Brain microvascular endothelial cell (primary cell): ENCODE results near the gene KRT33A.
A peak's percentile ranks its signal among the peaks of the same experiment; 100 is the strongest.
"Not testable (repeated sequence)": the region's sequence is repeated elsewhere in the genome, so short reads cannot be mapped to it uniquely, and the experiment has no call there.

Source experiments
- DNase-seq: peaks from one replicate; pipeline ENCODE4 v3.0.0-alpha.2; 2020
- H3K27ac ChIP-seq: fragments of 250-450 bp; sonication (Bioruptor Pico); 2 replicates; pipeline ENCODE4 v1.5.1; 2020; ENCODE audit warnings: mild to moderate bottlenecking, moderate library complexity
- H3K27me3 ChIP-seq: fragments of 250-450 bp; sonication (Bioruptor Pico); replicated peaks from 2 replicates; pipeline ENCODE4 v1.5.1; 2020; ENCODE audit warnings: mild to moderate bottlenecking
- H3K36me3 ChIP-seq: fragments of 250-450 bp; sonication (Bioruptor Pico); replicated peaks from 2 replicates; pipeline ENCODE4 v1.5.1; 2020; ENCODE audit warnings: mild to moderate bottlenecking
- H3K4me3 ChIP-seq: 2 replicates; pipeline ENCODE4 v1.5.1; 2011; ENCODE audit warnings: low read depth, mild to moderate bottlenecking, control low read depth, low read length, moderate library complexity
- in situ Hi-C: cut with HindIII; loops from 2 replicates; pipeline ENCODE4 v1.10.0; 2017; ENCODE audit warnings: low sequenced_read_pairs, low pct_ligation_motif_present
- TF ChIP-seq, protein P1 (sequence below): IDR thresholded peaks from 2 replicates; pipeline ENCODE4 v1.5.1; 2011; ENCODE audit warnings: low read depth, mild to moderate bottlenecking, moderate library complexity, low read length, control low read depth, inconsistent platforms; ENCODE audit errors: missing control alignments

Gene KRT33A

DNA sequence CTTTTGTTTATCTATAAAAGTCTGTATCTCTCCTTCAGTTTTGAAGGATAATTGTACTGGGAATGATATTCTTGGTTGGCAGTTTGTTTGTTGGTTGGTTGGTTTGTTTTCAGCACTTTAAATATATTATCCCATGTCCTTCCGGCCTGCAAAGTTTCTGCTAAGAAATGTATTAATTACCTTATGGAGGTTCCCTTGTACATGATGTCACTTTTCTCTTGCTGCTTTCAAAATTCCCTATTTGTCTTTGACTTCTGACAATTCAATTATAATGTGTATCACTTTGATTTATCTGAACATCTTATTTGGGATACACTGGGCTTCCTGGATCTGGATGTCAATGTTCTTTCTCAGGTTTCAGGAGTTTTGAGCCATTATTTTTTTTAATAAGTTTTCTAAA lies 35.6 kb upstream of the KRT33A start:
- no peaks in the 10 kb centered on the region for H3K36me3 ChIP-seq
- no peak overlapping the region for H3K4me3 ChIP-seq
- H3K27me3 ChIP-seq: no peaks in the 10 kb centered on the region
- no peak overlapping the region for H3K27ac ChIP-seq
- TF ChIP-seq, protein P1, sequence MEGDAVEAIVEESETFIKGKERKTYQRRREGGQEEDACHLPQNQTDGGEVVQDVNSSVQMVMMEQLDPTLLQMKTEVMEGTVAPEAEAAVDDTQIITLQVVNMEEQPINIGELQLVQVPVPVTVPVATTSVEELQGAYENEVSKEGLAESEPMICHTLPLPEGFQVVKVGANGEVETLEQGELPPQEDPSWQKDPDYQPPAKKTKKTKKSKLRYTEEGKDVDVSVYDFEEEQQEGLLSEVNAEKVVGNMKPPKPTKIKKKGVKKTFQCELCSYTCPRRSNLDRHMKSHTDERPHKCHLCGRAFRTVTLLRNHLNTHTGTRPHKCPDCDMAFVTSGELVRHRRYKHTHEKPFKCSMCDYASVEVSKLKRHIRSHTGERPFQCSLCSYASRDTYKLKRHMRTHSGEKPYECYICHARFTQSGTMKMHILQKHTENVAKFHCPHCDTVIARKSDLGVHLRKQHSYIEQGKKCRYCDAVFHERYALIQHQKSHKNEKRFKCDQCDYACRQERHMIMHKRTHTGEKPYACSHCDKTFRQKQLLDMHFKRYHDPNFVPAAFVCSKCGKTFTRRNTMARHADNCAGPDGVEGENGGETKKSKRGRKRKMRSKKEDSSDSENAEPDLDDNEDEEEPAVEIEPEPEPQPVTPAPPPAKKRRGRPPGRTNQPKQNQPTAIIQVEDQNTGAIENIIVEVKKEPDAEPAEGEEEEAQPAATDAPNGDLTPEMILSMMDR: no peak
- no peak for DNase-seq
- in situ Hi-C loops: no loop called here

DNA sequence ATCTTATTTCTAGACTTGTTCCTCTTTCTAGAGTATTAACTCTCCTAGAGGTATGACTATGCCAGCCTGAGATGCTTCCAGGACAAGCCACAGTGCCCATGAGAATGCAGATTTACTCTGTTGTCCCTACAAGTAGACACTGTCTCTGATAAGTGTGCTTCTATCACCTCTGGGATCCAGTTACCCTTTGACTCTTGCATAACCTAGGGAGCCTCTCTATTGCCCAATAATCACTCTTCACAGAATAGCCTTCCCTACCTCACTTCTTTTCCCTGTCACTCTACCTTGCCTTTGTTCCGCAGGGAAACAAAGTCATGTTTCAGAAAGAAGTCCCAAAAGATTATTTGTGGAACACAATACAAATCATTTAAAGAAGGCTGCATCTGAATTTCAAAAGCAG lies 33.1 kb upstream of the KRT33A start:
- Histone ChIP-seq H3K4me3 (no peak overlapping the region), H3K27ac (no peak overlapping the region), H3K36me3 (no peaks in the 10 kb centered on the region), H3K27me3 (no peaks in the 10 kb centered on the region)
- in situ Hi-C loops: no loop called here
- no peak for DNase-seq
- TF ChIP-seq, protein P1: no peak

DNA sequence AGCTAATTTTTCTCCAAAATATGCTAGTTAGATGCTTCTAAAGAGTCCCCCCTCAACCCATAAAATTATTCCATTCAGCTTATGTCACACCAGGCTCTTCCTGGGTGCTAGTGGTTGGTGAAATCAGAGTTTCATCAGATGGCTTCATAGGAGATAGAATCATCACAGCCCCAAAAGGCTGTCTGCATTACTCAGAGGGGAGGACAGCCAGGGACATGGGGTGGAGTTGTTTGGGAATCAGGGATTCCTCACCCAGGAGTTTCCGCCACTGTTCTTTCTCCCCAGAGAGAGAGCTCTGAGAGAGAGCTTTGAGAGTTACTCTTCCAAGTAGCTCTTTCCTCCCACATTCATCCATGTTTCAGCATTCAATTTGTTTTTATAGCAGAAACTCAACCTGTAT lies 31.8 kb upstream of the KRT33A start:
- Histone ChIP-seq H3K4me3 (no peak overlapping the region), H3K36me3 (no peaks in the 10 kb centered on the region), H3K27me3 (no peaks in the 10 kb centered on the region), H3K27ac (no peak overlapping the region)
- no peak for DNase-seq
- in situ Hi-C loops: no loop called here
- TF ChIP-seq, protein P1: no peak

DNA sequence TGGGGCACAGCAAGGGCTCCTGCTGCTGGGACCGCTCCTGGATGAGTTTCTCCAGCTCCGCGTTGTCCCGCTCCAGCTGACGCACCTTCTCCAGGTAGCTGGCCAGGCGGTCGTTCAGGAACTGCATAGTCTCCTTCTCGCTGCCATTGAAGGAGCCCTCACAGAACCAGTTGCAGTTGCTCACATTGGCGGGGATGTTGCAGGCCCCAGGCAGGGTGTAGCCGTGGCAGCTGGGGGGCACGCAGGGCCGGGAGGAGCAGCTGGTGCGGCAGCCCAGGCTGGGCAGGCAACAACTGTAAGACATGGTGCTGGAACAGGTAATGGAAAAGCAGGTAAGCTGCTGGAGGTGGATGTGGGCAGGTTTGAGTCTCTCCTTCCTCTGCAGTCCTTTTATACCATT lies 31.3 kb upstream of the KRT33A start, which contains the start of gene KRT34:
TSS of gene KRT34 (minus strand) at position 364 of the 400 bp plus-strand sequence. CDS start at position 304, 60 bp downstream.
- DNase-seq, H3K36me3 ChIP-seq, in situ Hi-C loops, H3K27me3 ChIP-seq, H3K4me3 ChIP-seq, H3K27ac ChIP-seq: not testable (repeated sequence)

DNA sequence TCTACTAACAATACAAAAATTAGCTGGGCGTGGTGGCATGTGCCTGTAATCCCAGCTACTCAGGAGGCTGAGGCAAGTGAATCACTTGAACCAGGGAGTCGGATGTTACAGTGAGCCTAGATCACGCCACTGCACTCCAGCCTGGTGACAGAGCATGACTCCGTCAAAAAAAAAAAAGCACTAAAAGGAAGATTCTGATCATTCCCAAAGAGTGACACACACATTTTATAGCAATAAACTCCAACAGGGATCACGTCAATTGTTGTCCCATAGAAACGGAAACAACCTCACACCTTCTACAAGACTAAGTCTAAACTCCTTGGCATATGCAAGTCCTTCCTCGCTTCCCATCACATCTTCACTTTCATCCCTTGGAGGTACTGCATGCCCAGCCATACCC lies 29.5 kb upstream of the KRT33A start:
- in situ Hi-C loops, H3K4me3 ChIP-seq, H3K27me3 ChIP-seq, H3K36me3 ChIP-seq: not testable (repeated sequence)
- H3K27ac ChIP-seq: peak overlapping the region; percentile 72
- DNase-seq: peak; percentile 89

DNA sequence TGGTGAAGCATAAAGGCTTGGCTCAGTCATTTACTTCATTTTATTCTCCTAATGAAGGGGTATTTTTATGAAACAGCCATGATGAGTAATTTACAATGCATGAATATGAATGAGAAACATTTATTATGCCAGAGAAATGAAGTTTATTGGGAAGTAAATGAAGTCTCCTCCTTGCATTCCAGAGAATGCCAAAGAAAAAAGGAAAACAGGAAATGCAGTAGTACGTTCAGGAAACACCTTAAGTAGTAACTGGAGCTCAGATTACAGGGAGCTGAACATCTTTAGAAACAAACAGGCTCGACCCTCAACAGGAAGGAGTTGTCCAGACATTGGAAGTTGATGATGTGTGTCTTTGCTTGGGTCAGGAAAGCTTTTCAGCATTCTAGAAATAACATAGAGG lies 26.9 kb upstream of the KRT33A start:
- TF ChIP-seq, protein P1: no peak
- in situ Hi-C loops: no loop called here
- no peak overlapping the region for H3K27ac ChIP-seq
- H3K27me3 ChIP-seq: no peaks in the 10 kb centered on the region
- no peak overlapping the region for H3K4me3 ChIP-seq
- DNase-seq: no peak
- no peaks in the 10 kb centered on the region for H3K36me3 ChIP-seq

DNA sequence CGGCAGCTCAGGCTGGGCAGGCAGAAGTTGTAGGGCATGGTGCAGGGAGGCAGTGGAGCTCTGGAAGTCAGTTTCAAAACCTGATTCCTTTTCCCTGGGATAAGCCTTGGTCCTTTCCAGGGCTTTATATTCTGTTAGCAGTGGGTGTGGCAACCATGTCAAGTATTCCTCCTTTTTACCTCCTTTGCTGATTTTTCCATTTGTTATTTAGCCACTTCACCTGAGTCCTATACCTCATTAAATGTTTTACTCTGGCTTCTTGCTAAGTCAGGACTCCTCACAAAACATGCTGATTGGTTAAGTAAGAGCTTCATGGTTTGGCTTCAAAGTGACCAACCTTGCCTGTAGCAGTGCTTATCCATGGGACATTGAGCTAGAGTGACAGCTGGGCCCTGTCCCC lies 19.1 kb upstream of the KRT33A start, which contains the start of gene KRT33B:
TSS of gene KRT33B (minus strand) at position 101 of the 400 bp plus-strand sequence. CDS start at position 38, 63 bp downstream.
- in situ Hi-C loops: no loop called here
- no peaks in the 10 kb centered on the region for H3K27me3 ChIP-seq
- H3K27ac ChIP-seq: no peak within 1 kb of the TSS
- H3K4me3 ChIP-seq: no peak within 1 kb of the TSS
- H3K36me3 ChIP-seq: no peaks in the 10 kb centered on the region
- DNase-seq: no peak
- TF ChIP-seq, protein P1: no peak
